K562 (cell line): ENCODE results near the gene CHI3L1. TPM values are rescaled to one million over a fixed set of nuclear protein-coding genes. Genes with fewer than 3 reads are reported as not detected.

ENCODE experiments used
- ATAC-seq: fragments of 200-7000 bp; cut with Tn5 transposase; 3 replicates; pipeline ENCODE4 v1.9.1; 2020; ENCODE audit warnings: moderate library complexity
- BruUV-seq: library from RNA; stranded (reverse); fragments of 400-500 nt; replicated peaks from 2 replicates; lab custom pipeline; 2021; lab: Mats Ljungman, UMichigan
- CTCF ChIA-PET: fragments of 300-600 bp; formaldehyde crosslinking; extraction: SDS; loops from one replicate; lab custom pipeline; 2021; ENCODE audit warnings: low intra/inter-chr PET ratio; lab: Yijun Ruan, JAX
- POLR2A ChIA-PET: fragments of 300-600, 350-650 bp; sonication (Branson Sonifier 250); formaldehyde crosslinking; extraction: SDS; loops from one replicate; lab custom pipeline; 2021; ENCODE audit warnings: antibody characterized with exemption, inconsistent platforms; lab: Yijun Ruan, JAX
- DNase-seq, 4 experiments: peaks; one replicate each; pipeline versions ENCODE4 v3.0.0 to v3.0.0-alpha.2; 2011 to 2018; ENCODE audit warnings: low spot score in 3 of 4, mixed read lengths in 3 of 4; ENCODE audit errors: extremely low read depth in 1 of 4
- FAIRE-seq: peaks from 2 replicates; lab custom pipeline; 2011; peaks lifted over from hg19 to GRCh38; lab: Jason Lieb, UNC
- H2AFZ ChIP-seq: 2 replicates; pipeline ENCODE4 v1.6.0; 2011; ENCODE audit warnings: low read depth, low read length, control low read depth, inconsistent platforms
- H3K27ac ChIP-seq: fragments of 200-600 bp; 3 replicates; pipeline ENCODE4 v1.8.0; 2011; ENCODE audit warnings: low read depth, mild to moderate bottlenecking, control low read depth, inconsistent platforms, low read length, moderate library complexity, mixed read lengths; ENCODE audit errors: extremely low read depth
- H3K27me3 ChIP-seq, 2 experiments: fragments of 300-600 bp in 1 of 2; 2 replicates in 1 of 2; 3 replicates in 1 of 2; pipeline versions ENCODE4 v1.6.0 to v1.8.0; 2011; ENCODE audit warnings: inconsistent platforms in 2 of 2, low read length in 2 of 2, mild to moderate bottlenecking in 1 of 2, mixed read lengths in 1 of 2, moderate library complexity in 1 of 2; ENCODE audit not compliant: control insufficient read depth in 2 of 2, insufficient read depth in 2 of 2
- H3K36me3 ChIP-seq: fragments of 300-600 bp; 3 replicates; pipeline ENCODE4 v1.8.0; 2011; ENCODE audit warnings: mild to moderate bottlenecking, low read length, inconsistent platforms; ENCODE audit not compliant: control insufficient read depth, insufficient read depth
- H3K4me1 ChIP-seq, 2 experiments: fragments of 200-600 bp in 1 of 2; replicated peaks in 1 of 2; 2 replicates in 1 of 2; 3 replicates in 1 of 2; pipeline versions ENCODE4 v1.5.1 to v1.8.0; 2011; ENCODE audit warnings: inconsistent platforms in 2 of 2, low read length in 2 of 2, mild to moderate bottlenecking in 1 of 2, mixed read lengths in 1 of 2, moderate library complexity in 1 of 2; ENCODE audit not compliant: control insufficient read depth in 2 of 2, insufficient read depth in 2 of 2
- H3K4me2 ChIP-seq: 2 replicates; pipeline ENCODE4 v1.6.1; 2011; ENCODE audit warnings: low read length, control low read depth, inconsistent platforms, mixed read lengths; ENCODE audit not compliant: insufficient read depth
- H3K4me3 ChIP-seq: fragments of 200-600 bp; sonication (generic), shearing (Covaris generic); 2 replicates; pipeline ENCODE4 v1.5.1; 2016; ENCODE audit warnings: control low read depth, inconsistent platforms
- H3K79me2 ChIP-seq: fragments of 200-600 bp; 3 replicates; pipeline ENCODE4 v1.8.0; 2011; ENCODE audit warnings: low read length, inconsistent platforms; ENCODE audit not compliant: control insufficient read depth, insufficient read depth
- H3K9ac ChIP-seq, 2 experiments: 2 replicates each; pipeline versions ENCODE4 v1.6.0 to v1.6.1; 2011; ENCODE audit warnings: low read depth in 2 of 2, low read length in 2 of 2, control low read depth in 1 of 2, inconsistent platforms in 1 of 2, mild to moderate bottlenecking in 1 of 2, mixed read lengths in 1 of 2; ENCODE audit not compliant: insufficient read depth in 1 of 2
- H3K9me1 ChIP-seq: one replicate; pipeline ENCODE4 v1.6.0; 2011; ENCODE audit warnings: inconsistent platforms, mild to moderate bottlenecking, low read length, moderate library complexity; ENCODE audit not compliant: control insufficient read depth, insufficient read depth
- H3K9me3 ChIP-seq: replicated peaks from 2 replicates; pipeline ENCODE4 v1.5.1; 2011; ENCODE audit warnings: low read depth, low read length, inconsistent platforms; ENCODE audit not compliant: control insufficient read depth, insufficient read depth
- H4K20me1 ChIP-seq: replicated peaks from 2 replicates; pipeline ENCODE4 v1.6.1; 2011; ENCODE audit warnings: low read length, inconsistent platforms, mixed read lengths; ENCODE audit not compliant: control insufficient read depth, insufficient read depth
- BCL6 ChIP-seq: fragments of 250-450 bp; sonication (Bioruptor Pico); IDR thresholded peaks from 2 replicates; pipeline ENCODE4 v1.4.0; 2020
- BHLHE40 ChIP-seq: IDR thresholded peaks from 2 replicates; pipeline ENCODE4 v1.6.1; 2011; ENCODE audit warnings: low read length, improper control_type of control experiment
- ETV1 ChIP-seq: fragments of 450-650 bp; conservative IDR thresholded peaks from 2 replicates; pipeline ENCODE4 v1.6.1; 2016; ENCODE audit warnings: missing genetic modification characterization, control low read depth, low read depth, missing compliant biosample characterization
- FOSL1 ChIP-seq: fragments of 200-800 bp; sonication (Bioruptor generic); conservative IDR thresholded peaks from 2 replicates; pipeline ENCODE4 v1.6.1; 2016; ENCODE audit warnings: missing genetic modification characterization, missing compliant biosample characterization
- ILK ChIP-seq: fragments of 450-650 bp; IDR thresholded peaks from 2 replicates; pipeline ENCODE4 v1.6.1; 2016; ENCODE audit warnings: missing genetic modification characterization, low read depth, mild to moderate bottlenecking, missing compliant biosample characterization, moderate library complexity, borderline replicate concordance
- NR2C2 ChIP-seq, 2 experiments: fragments of 200-800 bp in 1 of 2; sonication (Bioruptor generic) in 1 of 2; sonication (generic) in 1 of 2; formaldehyde crosslinking in 1 of 2; IDR thresholded peaks; 2 replicates each; pipeline versions ENCODE4 v1.6.1 to v1.8.0; 2016 to 2022; ENCODE audit warnings: mild to moderate bottlenecking in 1 of 2, missing compliant biosample characterization in 1 of 2, missing genetic modification characterization in 1 of 2, missing genetic modification reagents in 1 of 2
- SRF ChIP-seq, 2 experiments: fragments of 250-450, 450-650 bp in 1 of 2; sonication (Bioruptor Pico) in 1 of 2; sonication (generic) in 1 of 2; formaldehyde crosslinking; IDR thresholded peaks; 2 replicates each; pipeline versions ENCODE4 v1.5.0 to v1.5.1; 2020 to 2022; ENCODE audit warnings: mild to moderate bottlenecking in 1 of 2, missing genetic modification reagents in 1 of 2
- ZNF24 ChIP-seq: fragments of 450-650 bp; IDR thresholded peaks from 2 replicates; pipeline ENCODE4 v1.6.1; 2016
- WGBS: fragments of 100-300 bp; shearing (Covaris generic); methylation state at CpG from one replicate; pipeline ENCODE4 v1.1.6; 2016; ENCODE audit warnings: low coverage, mixed read lengths; ENCODE audit not compliant: insufficient coverage; ENCODE audit errors: missing lambda C conversion rate; 5-methylcytosine and 5-hydroxymethylcytosine counted together
- in situ Hi-C: fragments of 300-500 bp; cut with MboI; formaldehyde crosslinking; loops from 4 replicates; pipeline ENCODE4 v1.15.0; 2018; ENCODE audit warnings: inconsistent platforms, mixed read lengths
- intact Hi-C: fragments of 100-400 bp; cut with micrococcal nuclease; formaldehyde crosslinking; loops from 2 replicates; pipeline ENCODE4 v1.14.2; 2022
- polyA plus RNA-seq, 8 experiments: library from polyadenylated mRNA; depleted of rRNA in 4 of 8; stranded (reverse) in 5 of 8; unstranded in 3 of 8; fragments of >200 nt; fragmentation: Nextera tagmentation in 2 of 8; fragmentation: Illumina TruSeq in 1 of 8; extraction: Ambion mirVana in 2 of 8; extraction: Trizol in 1 of 8; gene quantifications; 2 replicates each; pipeline versions ENCODE4 v1.2.1 to v1.2.3, GENCODE V29; 2011 to 2014; ENCODE audit warnings: inconsistent platforms in 1 of 8, missing spikeins in 1 of 8
- total RNA-seq, 7 experiments: library from RNA; depleted of rRNA in 6 of 7; stranded (reverse); fragments of >200 nt in 6 of 7; fragmentation: Illumina TruSeq in 2 of 7; extraction: Trizol in 2 of 7; gene quantifications; 2 replicates each; pipeline versions ENCODE4 v1.2.1 to v1.2.3, GENCODE V29; 2011 to 2021; ENCODE audit warnings: low replicate concordance in 1 of 7
- TF ChIP-seq, protein P1 (sequence below): sonication (generic); formaldehyde crosslinking; IDR thresholded peaks from 2 replicates; pipeline ENCODE4 v1.8.0; 2023; ENCODE audit warnings: missing genetic modification reagents, mild to moderate bottlenecking, borderline replicate concordance
- TF ChIP-seq, protein P2 (sequence below): fragments of 450-650 bp; formaldehyde crosslinking; IDR thresholded peaks from 2 replicates; pipeline ENCODE4 v1.4.0; 2020; ENCODE audit warnings: mild to moderate bottlenecking, moderate library complexity
- TF ChIP-seq, protein P3 (sequence below): fragments of 250-450 bp; sonication (Bioruptor Pico); IDR thresholded peaks from 2 replicates; pipeline ENCODE4 v1.8.0; 2021; ENCODE audit warnings: mild to moderate bottlenecking, moderate library complexity

The CHI3L1 gene
- total and polyA plus RNA-seq, 9 of the 15 experiments (the other 6 are each of a cell fraction or from before 2014, with no cell fraction given), result not detected

DNA sequence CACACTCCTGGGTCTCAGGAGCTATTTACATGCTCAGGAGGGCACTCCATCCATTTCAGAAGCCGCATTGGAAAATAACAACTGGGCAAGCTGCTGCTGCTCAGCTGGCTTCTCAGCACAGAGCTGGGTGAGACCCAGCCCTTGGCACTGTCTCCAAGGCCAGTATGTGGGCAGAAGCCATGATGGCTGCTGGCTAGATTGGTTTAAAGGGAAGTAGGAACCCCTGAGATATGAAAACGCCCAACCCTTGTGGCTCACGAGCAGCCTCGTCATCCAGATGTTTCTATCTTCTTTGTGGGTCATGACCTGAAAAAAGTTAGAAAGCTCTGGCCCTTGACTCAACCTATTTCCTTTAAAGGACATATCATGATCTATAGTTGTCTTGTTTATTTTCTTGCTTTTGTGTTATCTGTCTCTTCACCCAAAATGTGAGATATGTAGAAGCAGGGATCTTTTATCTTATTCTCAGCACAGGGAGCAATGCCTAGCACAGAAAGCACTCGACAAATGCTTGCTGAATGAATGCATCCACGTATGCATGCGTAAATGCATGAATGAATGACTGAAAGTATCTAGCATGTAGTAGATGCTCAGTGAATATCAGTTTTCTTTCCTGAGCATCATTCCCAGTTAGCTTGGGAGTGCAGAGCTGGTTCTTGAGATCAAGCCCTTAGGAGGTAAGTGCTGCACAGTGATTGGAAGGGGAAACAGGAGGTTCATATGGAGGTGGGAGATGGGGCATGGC, 22.4 kb downstream of the CHI3L1 start:
- 1% methylated on average over 7 of the region's 7 CpGs for WGBS
- no peaks in the 10 kb centered on the region for H3K36me3 ChIP-seq
- no TSS peak for BruUV-seq
- no peaks in the 10 kb centered on the region for H3K9me1 ChIP-seq
- H3K9me3 ChIP-seq, result no peaks in the 10 kb centered on the region
- peaks cover 32 to 73% of the 10 kb centered on the region in 2 experiments; a peak in 4 of 5 replicates for H3K27me3 ChIP-seq
- peaks cover 9% of the 10 kb centered on the region; the same call in 1 of the 2 replicates for H4K20me1 ChIP-seq
- intact Hi-C loops (loop anchor here (2.0 kb wide), 1 partner anchor 53 kb away; no protein-coding TSS in a partner anchor), in situ Hi-C loops (no loop called here)
- no peak for ATAC-seq
- H3K9ac ChIP-seq, result no peak overlapping the region
- ChIA-PET CTCF (interaction anchor here (0.7 kb wide), 1 partner anchor 12 kb away, joined by 3 read pairs; the partner anchor contains the start of gene MYBPH), POLR2A (interaction anchor here (0.6 kb wide), 2 partner anchors 15 to 587 kb away, joined by 3 read pairs; no protein-coding TSS in a partner anchor)
- no peak overlapping the region for H3K4me3 ChIP-seq
- peaks cover 0 to 7% of the 10 kb centered on the region in 2 experiments; a peak in 1 of 5 replicates for H3K4me1 ChIP-seq
- no peak for DNase-seq
- H3K79me2 ChIP-seq, result no peaks in the 10 kb centered on the region
- H2AFZ ChIP-seq, result no peak overlapping the region
- H3K4me2 ChIP-seq, result no peak overlapping the region
- no peak for FAIRE-seq
- H3K27ac ChIP-seq, result no peak overlapping the region
- TF ChIP-seq ILK (tag) (no peak), BCL6 (CRISPR knock-in tag) (peak; percentile 47; the same call in 1 of the 2 replicates), ETV1 (tag) (no peak), NR2C2 (CRISPR knock-in tag; IDR thresholded peaks at IDR 0.05) (no peak), NR2C2 (tag; IDR thresholded peaks at IDR 0.05) (peak; percentile 81), ZNF24 (peak; percentile 77), FOSL1 (tag) (peak; percentile 86), BHLHE40 (0 out of 2 replicates have a peak, but pooled peaks have one; percentile 17), SRF (CRISPR knock-in tag; IDR thresholded peaks at IDR 0.05) (peak in 1 of 2 experiments; percentile 55; a peak in 1 of 4 replicates)
- TF ChIP-seq, protein P1, sequence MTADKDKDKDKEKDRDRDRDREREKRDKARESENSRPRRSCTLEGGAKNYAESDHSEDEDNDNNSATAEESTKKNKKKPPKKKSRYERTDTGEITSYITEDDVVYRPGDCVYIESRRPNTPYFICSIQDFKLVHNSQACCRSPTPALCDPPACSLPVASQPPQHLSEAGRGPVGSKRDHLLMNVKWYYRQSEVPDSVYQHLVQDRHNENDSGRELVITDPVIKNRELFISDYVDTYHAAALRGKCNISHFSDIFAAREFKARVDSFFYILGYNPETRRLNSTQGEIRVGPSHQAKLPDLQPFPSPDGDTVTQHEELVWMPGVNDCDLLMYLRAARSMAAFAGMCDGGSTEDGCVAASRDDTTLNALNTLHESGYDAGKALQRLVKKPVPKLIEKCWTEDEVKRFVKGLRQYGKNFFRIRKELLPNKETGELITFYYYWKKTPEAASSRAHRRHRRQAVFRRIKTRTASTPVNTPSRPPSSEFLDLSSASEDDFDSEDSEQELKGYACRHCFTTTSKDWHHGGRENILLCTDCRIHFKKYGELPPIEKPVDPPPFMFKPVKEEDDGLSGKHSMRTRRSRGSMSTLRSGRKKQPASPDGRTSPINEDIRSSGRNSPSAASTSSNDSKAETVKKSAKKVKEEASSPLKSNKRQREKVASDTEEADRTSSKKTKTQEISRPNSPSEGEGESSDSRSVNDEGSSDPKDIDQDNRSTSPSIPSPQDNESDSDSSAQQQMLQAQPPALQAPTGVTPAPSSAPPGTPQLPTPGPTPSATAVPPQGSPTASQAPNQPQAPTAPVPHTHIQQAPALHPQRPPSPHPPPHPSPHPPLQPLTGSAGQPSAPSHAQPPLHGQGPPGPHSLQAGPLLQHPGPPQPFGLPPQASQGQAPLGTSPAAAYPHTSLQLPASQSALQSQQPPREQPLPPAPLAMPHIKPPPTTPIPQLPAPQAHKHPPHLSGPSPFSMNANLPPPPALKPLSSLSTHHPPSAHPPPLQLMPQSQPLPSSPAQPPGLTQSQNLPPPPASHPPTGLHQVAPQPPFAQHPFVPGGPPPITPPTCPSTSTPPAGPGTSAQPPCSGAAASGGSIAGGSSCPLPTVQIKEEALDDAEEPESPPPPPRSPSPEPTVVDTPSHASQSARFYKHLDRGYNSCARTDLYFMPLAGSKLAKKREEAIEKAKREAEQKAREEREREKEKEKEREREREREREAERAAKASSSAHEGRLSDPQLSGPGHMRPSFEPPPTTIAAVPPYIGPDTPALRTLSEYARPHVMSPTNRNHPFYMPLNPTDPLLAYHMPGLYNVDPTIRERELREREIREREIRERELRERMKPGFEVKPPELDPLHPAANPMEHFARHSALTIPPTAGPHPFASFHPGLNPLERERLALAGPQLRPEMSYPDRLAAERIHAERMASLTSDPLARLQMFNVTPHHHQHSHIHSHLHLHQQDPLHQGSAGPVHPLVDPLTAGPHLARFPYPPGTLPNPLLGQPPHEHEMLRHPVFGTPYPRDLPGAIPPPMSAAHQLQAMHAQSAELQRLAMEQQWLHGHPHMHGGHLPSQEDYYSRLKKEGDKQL (CRISPR knock-in tag), result 0 out of 2 replicates have a peak, but pooled peaks have one; percentile 44
- TF ChIP-seq, protein P2, sequence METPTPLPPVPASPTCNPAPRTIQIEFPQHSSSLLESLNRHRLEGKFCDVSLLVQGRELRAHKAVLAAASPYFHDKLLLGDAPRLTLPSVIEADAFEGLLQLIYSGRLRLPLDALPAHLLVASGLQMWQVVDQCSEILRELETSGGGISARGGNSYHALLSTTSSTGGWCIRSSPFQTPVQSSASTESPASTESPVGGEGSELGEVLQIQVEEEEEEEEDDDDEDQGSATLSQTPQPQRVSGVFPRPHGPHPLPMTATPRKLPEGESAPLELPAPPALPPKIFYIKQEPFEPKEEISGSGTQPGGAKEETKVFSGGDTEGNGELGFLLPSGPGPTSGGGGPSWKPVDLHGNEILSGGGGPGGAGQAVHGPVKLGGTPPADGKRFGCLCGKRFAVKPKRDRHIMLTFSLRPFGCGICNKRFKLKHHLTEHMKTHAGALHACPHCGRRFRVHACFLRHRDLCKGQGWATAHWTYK (CRISPR knock-in tag), result peak; percentile 68; the same call in 1 of the 2 replicates
- TF ChIP-seq, protein P3, sequence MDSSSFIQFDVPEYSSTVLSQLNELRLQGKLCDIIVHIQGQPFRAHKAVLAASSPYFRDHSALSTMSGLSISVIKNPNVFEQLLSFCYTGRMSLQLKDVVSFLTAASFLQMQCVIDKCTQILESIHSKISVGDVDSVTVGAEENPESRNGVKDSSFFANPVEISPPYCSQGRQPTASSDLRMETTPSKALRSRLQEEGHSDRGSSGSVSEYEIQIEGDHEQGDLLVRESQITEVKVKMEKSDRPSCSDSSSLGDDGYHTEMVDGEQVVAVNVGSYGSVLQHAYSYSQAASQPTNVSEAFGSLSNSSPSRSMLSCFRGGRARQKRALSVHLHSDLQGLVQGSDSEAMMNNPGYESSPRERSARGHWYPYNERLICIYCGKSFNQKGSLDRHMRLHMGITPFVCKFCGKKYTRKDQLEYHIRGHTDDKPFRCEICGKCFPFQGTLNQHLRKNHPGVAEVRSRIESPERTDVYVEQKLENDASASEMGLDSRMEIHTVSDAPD (CRISPR knock-in tag), result no peak
